OCI-LY3 (cell line): Measurements from ENCODE around the gene MCM8.
A peak's percentile ranks its signal among the peaks of the same experiment; 100 is the strongest.

ENCODE experiments used
- H2AFZ ChIP-seq: fragments of 200-600, 300-600 bp; shearing (Covaris generic); 2 replicates; pipeline ENCODE4 v1.6.0; 2014; ENCODE audit warnings: antibody characterized with exemption, low read depth, low read length
- H3K27ac ChIP-seq: fragments of 200-600, 300-600 bp; sonication (generic); 2 replicates; pipeline ENCODE4 v1.5.1; 2014; ENCODE audit warnings: mild to moderate bottlenecking, low read length, moderate library complexity, mixed read lengths
- H3K27me3 ChIP-seq: fragments of 200-600, 300-600 bp; sonication (generic); 2 replicates; pipeline ENCODE4 v1.6.1; 2014; ENCODE audit warnings: low read depth, low read length, mixed read lengths
- H3K36me3 ChIP-seq: fragments of 200-600, 300-600 bp; sonication (generic); replicated peaks from 2 replicates; pipeline ENCODE3; 2014; ENCODE audit warnings: low read depth, low read length, mixed read lengths
- H3K4me1 ChIP-seq: fragments of 300-600, 200-600 bp; sonication (generic); 2 replicates; pipeline ENCODE4 v1.6.1; 2014; ENCODE audit warnings: low read length, mixed read lengths
- H3K4me2 ChIP-seq: fragments of 200-600, 300-600 bp; sonication (generic); 2 replicates; pipeline ENCODE4 v1.6.1; 2014; ENCODE audit warnings: low read length, mixed read lengths
- H3K4me3 ChIP-seq: fragments of 300-600, 200-600 bp; sonication (generic); 2 replicates; pipeline ENCODE4 v1.5.1; 2014; ENCODE audit warnings: antibody characterized with exemption, mild to moderate bottlenecking, low read length, moderate library complexity
- H3K79me2 ChIP-seq: fragments of 300-600, 200-600 bp; shearing (Covaris generic); 2 replicates; pipeline ENCODE4 v1.6.1; 2014; ENCODE audit warnings: mild to moderate bottlenecking, low read length, mixed read lengths
- H3K9ac ChIP-seq: fragments of 300-600, 200-600 bp; shearing (Covaris generic); 2 replicates; pipeline ENCODE4 v1.6.0; 2014; ENCODE audit warnings: mild to moderate bottlenecking, low read length, moderate library complexity
- H3K9me3 ChIP-seq: fragments of 200-600, 300-600 bp; shearing (Covaris generic); 2 replicates; pipeline ENCODE4 v1.6.1; 2014; ENCODE audit warnings: low read length, mixed read lengths; ENCODE audit not compliant: insufficient read depth
- H4K20me1 ChIP-seq: fragments of 200-600, 300-600 bp; sonication (generic); 2 replicates; pipeline ENCODE4 v1.6.1; 2016; ENCODE audit warnings: low read length, mixed read lengths; ENCODE audit not compliant: insufficient read depth
- CTCF ChIP-seq: fragments of 200-600, 300-600 bp; sonication (generic); IDR thresholded peaks from 2 replicates; pipeline ENCODE4 v1.5.1; 2014; ENCODE audit warnings: antibody characterized with exemption, low read length, low read depth
- EZH2phosphoT487 ChIP-seq: fragments of 200-600 bp; shearing (Covaris generic); IDR thresholded peaks from 2 replicates; pipeline ENCODE4 v1.6.1; 2018; ENCODE audit warnings: antibody characterized with exemption, mixed run types, low read depth

Gene MCM8

GRCh38 chr20:6007094-6007528 lies 56.7 kb downstream of the MCM8 start:
- H3K36me3 ChIP-seq: peaks cover 20% of the 10 kb centered on the region
- no peaks in the 10 kb centered on the region for H3K9me3 ChIP-seq
- H3K79me2 ChIP-seq: peaks cover 48% of the 10 kb centered on the region
- peak overlapping the region; percentile 78 for H3K9ac ChIP-seq
- TF ChIP-seq EZH2phosphoT487 (no peak), CTCF (no peak)
- peak overlapping the region; percentile 78 for H3K4me3 ChIP-seq
- peak overlapping the region; percentile 89 for H3K4me2 ChIP-seq
- no peak overlapping the region for H3K27ac ChIP-seq
- no peaks in the 10 kb centered on the region for H3K27me3 ChIP-seq
- no peak overlapping the region for H2AFZ ChIP-seq
- H4K20me1 ChIP-seq: peaks cover 19% of the 10 kb centered on the region
- peaks cover 29% of the 10 kb centered on the region for H3K4me1 ChIP-seq

DNA sequence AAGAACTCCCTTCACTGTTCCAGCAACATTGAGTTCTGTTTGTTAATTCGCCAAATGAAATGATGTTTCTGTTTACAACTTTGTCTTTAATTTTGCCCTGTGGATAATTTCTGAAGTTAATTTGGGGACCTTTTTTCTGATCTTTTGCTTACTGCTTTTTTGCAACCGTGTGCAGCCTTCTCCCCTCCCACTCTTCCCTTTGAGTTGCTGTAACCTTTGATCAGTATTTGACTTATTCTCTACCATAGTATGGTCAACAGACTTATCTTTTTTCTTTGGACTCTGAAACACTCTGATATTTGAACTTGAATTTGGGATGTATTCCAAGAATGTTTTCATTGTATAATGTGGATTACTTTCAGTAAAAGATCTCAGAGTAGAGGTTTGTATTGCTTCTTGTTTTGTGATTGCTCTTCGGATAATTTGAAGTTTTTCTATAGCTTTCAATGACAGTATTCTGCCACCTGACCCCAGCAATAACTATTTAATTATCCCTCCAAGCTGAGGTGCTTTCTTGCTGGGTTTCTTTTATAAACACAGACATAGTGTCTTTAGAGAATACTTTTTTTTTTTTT lies 57.2 kb downstream of the MCM8 start:
- H3K27ac ChIP-seq: no peak overlapping the region
- H3K79me2 ChIP-seq: peaks cover 53% of the 10 kb centered on the region
- peak overlapping the region; percentile 78 for H3K4me3 ChIP-seq
- no peaks in the 10 kb centered on the region for H3K27me3 ChIP-seq
- H3K36me3 ChIP-seq: peaks cover 25% of the 10 kb centered on the region
- peak overlapping the region; percentile 89 for H3K4me2 ChIP-seq
- peaks cover 29% of the 10 kb centered on the region for H3K4me1 ChIP-seq
- peak overlapping the region; percentile 78 for H3K9ac ChIP-seq
- no peaks in the 10 kb centered on the region for H3K9me3 ChIP-seq
- H4K20me1 ChIP-seq: peaks cover 19% of the 10 kb centered on the region
- TF ChIP-seq EZH2phosphoT487: no peak
- TF ChIP-seq CTCF: no peak
- no peak overlapping the region for H2AFZ ChIP-seq

- TF ChIP-seq CTCF: no peak
- no peak for TF ChIP-seq EZH2phosphoT487
- H3K79me2 ChIP-seq: peaks cover 57% of the 10 kb centered on the region
- H3K9ac ChIP-seq: no peak overlapping the region
- no peak overlapping the region for H3K27ac ChIP-seq
- H3K27me3 ChIP-seq: no peaks in the 10 kb centered on the region
- no peaks in the 10 kb centered on the region for H3K9me3 ChIP-seq
- peaks cover 29% of the 10 kb centered on the region for H3K4me1 ChIP-seq
- peaks cover 29% of the 10 kb centered on the region for H3K36me3 ChIP-seq
- H3K4me3 ChIP-seq: 0 out of 2 replicates have a peak overlapping the region, but pooled peaks have one; percentile 5
- peak overlapping the region; percentile 89 for H3K4me2 ChIP-seq
- H4K20me1 ChIP-seq: peaks cover 19% of the 10 kb centered on the region
- H2AFZ ChIP-seq: no peak overlapping the region
Observed at GRCh38 chr20:6008254-6008653, 57.8 kb downstream of the MCM8 start.

DNA sequence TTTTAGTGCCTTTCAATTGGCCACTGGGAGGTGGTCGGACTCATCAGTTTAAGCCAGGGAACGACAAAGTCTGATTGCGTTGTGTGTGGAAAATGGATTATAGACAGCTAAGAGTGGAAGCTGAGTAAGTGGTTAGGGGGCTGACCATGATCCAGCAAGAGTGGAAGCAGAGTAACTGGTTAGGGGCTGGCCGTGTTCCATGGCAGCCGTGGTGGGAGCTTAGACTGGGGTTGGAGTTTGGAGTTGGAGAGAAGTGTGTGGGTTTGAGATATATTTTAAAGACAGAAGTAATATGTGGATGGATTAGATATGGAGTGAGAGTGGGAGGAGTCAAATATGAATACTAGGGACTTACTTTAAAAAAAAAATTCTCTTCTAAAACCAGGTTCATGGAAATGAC lies 61.7 kb downstream of the MCM8 start:
- no peak overlapping the region for H3K4me2 ChIP-seq
- H3K9me3 ChIP-seq: no peaks in the 10 kb centered on the region
- TF ChIP-seq EZH2phosphoT487 (no peak), CTCF (no peak)
- no peak overlapping the region for H2AFZ ChIP-seq
- H3K4me3 ChIP-seq: no peak overlapping the region
- peaks cover 22% of the 10 kb centered on the region for H3K4me1 ChIP-seq
- no peaks in the 10 kb centered on the region for H3K27me3 ChIP-seq
- H4K20me1 ChIP-seq: peaks cover 17% of the 10 kb centered on the region
- H3K79me2 ChIP-seq: peaks cover 64% of the 10 kb centered on the region
- peaks cover 51% of the 10 kb centered on the region for H3K36me3 ChIP-seq
- no peak overlapping the region for H3K27ac ChIP-seq
- no peak overlapping the region for H3K9ac ChIP-seq
